ENCODE results near the gene APBB1IP.

APBB1IP gene

DNA sequence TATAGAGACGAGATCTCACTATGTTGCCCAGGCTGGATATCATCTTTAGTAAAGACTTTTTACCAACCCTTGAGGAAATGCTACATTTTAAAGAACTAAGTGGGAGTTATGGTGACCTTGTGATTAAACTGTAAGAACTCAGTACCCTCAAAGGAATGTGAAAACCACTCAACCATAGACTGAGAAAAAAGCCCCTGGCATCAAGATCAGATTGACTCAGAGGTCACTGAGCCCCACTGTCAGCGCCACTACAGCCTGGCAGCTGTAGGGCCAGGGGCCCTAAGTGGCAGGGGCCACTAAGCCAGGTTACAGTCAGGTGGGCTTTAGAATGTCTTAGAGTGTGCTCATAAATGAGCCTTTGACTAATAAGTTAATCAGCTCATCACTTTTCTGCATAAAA, 55.9 kb downstream of the APBB1IP start:
- 0 out of 2 replicates have a peak, but pooled peaks cover 4% of the 10 kb centered on the region for H3F3A ChIP-seq (ENCODE audit: insufficient read depth)
- TF ChIP-seq EZH2phosphoT487 (conservative IDR thresholded peaks at IDR 0.05; ENCODE audit: low read length): no peak
- no peak for TF ChIP-seq CTCF (IDR thresholded peaks at IDR 0.05; ENCODE audit: insufficient read depth, low read length, poor library complexity, severe bottlenecking)
- no peaks in the 10 kb centered on the region for H3K9me3 ChIP-seq (ENCODE audit: insufficient read depth, low read length)
- H3K4me3 ChIP-seq (ENCODE audit: insufficient read depth, low read length, poor library complexity, severe bottlenecking): no peak overlapping the region
- peaks cover 36% of the 10 kb centered on the region for H3K79me2 ChIP-seq (ENCODE audit: insufficient read depth, low read length)
- no peaks in the 10 kb centered on the region for H3K27me3 ChIP-seq (ENCODE audit: low read length)
- no peaks in the 10 kb centered on the region for H3K9me2 ChIP-seq (replicated peaks; ENCODE audit: insufficient read depth, low read length)
- H3K9ac ChIP-seq (ENCODE audit: low read length): no peak overlapping the region
- no peak overlapping the region for H3K4me2 ChIP-seq (ENCODE audit: low read depth, low read length, poor library complexity, severe bottlenecking)
- no peak overlapping the region for H3K27ac ChIP-seq (ENCODE audit: low read depth, low read length)
- H4K20me1 ChIP-seq (ENCODE audit: low read depth, low read length): no peaks in the 10 kb centered on the region
- H3K36me3 ChIP-seq (ENCODE audit: low read length): peaks cover 37% of the 10 kb centered on the region
- no peak overlapping the region for H2AFZ ChIP-seq (ENCODE audit: low read depth, low read length, severe bottlenecking)

DNA sequence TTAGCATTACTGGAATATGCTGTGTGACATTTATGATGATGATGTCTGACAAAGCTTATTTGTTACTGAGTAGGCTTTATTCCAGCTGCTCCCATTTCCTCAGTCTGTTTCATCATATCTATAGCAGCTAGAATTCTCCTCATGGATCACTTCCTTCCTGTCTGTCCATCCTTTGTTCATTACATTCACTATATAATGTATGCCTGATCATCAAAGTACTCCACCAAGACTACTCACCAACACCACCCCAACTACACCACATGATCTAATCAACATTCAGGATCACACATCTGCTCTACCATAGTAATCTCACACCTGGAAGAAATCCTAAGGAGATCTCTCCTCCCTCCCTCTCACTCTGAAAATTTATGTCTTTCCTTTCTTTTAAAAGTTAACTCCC, 61.3 kb downstream of the APBB1IP start:
- H3K4me2 ChIP-seq (ENCODE audit: low read depth, low read length, poor library complexity, severe bottlenecking): no peak overlapping the region
- H2AFZ ChIP-seq (ENCODE audit: low read depth, low read length, severe bottlenecking): no peak overlapping the region
- H3K9me2 ChIP-seq (replicated peaks; ENCODE audit: insufficient read depth, low read length): no peaks in the 10 kb centered on the region
- no peaks in the 10 kb centered on the region for H3K27me3 ChIP-seq (ENCODE audit: low read length)
- H4K20me1 ChIP-seq (ENCODE audit: low read depth, low read length): no peaks in the 10 kb centered on the region
- no peak overlapping the region for H3K27ac ChIP-seq (ENCODE audit: low read depth, low read length)
- TF ChIP-seq EZH2phosphoT487 (conservative IDR thresholded peaks at IDR 0.05; ENCODE audit: low read length) (no peak), CTCF (IDR thresholded peaks at IDR 0.05; ENCODE audit: insufficient read depth, low read length, poor library complexity, severe bottlenecking) (no peak)
- H3F3A ChIP-seq (ENCODE audit: insufficient read depth): 0 out of 2 replicates have a peak, but pooled peaks cover 4% of the 10 kb centered on the region
- peaks cover 43% of the 10 kb centered on the region for H3K36me3 ChIP-seq (ENCODE audit: low read length)
- H3K4me3 ChIP-seq (ENCODE audit: insufficient read depth, low read length, poor library complexity, severe bottlenecking): no peak overlapping the region
- H3K79me2 ChIP-seq (ENCODE audit: insufficient read depth, low read length): 0 out of 2 replicates have a peak, but pooled peaks cover 1% of the 10 kb centered on the region
- no peak overlapping the region for H3K9ac ChIP-seq (ENCODE audit: low read length)
- H3K9me3 ChIP-seq (ENCODE audit: insufficient read depth, low read length): no peaks in the 10 kb centered on the region

- TF ChIP-seq EZH2phosphoT487 (conservative IDR thresholded peaks at IDR 0.05; ENCODE audit: low read length): no peak
- no peak for TF ChIP-seq CTCF (IDR thresholded peaks at IDR 0.05; ENCODE audit: insufficient read depth, low read length, poor library complexity, severe bottlenecking)
- Histone ChIP-seq H3K79me2 (ENCODE audit: insufficient read depth, low read length) (no peaks in the 10 kb centered on the region), H3K9me3 (ENCODE audit: insufficient read depth, low read length) (no peaks in the 10 kb centered on the region), H4K20me1 (ENCODE audit: low read depth, low read length) (no peaks in the 10 kb centered on the region), H3K4me2 (ENCODE audit: low read depth, low read length, poor library complexity, severe bottlenecking) (no peak overlapping the region), H3K4me3 (ENCODE audit: insufficient read depth, low read length, poor library complexity, severe bottlenecking) (no peak overlapping the region), H3K36me3 (ENCODE audit: low read length) (peaks cover 34% of the 10 kb centered on the region), H2AFZ (ENCODE audit: low read depth, low read length, severe bottlenecking) (no peak overlapping the region), H3F3A (ENCODE audit: insufficient read depth) (no peaks in the 10 kb centered on the region), H3K9ac (ENCODE audit: low read length) (no peak overlapping the region), H3K9me2 (replicated peaks; ENCODE audit: insufficient read depth, low read length) (no peaks in the 10 kb centered on the region), H3K27ac (ENCODE audit: low read depth, low read length) (no peak overlapping the region), H3K27me3 (ENCODE audit: low read length) (no peaks in the 10 kb centered on the region)
Measured at GRCh38 chr10:26502986-26503385, 64.8 kb downstream of the APBB1IP start.
